HEK293 (cell line): Measurements from ENCODE around the gene LARP1.

Experiments used
- BCL11B ChIP-seq: fragments of 450-650 bp; formaldehyde crosslinking; IDR thresholded peaks from 2 replicates; pipeline ENCODE4 v1.5.1; 2016; ENCODE audit warnings: low read depth, missing biosample characterization, missing genetic modification characterization
- KLF16 ChIP-seq: fragments of 450-650 bp; formaldehyde crosslinking; IDR thresholded peaks from 2 replicates; pipeline ENCODE4 v1.5.1; 2017; ENCODE audit warnings: missing biosample characterization, missing genetic modification characterization
- MYNN ChIP-seq: fragments of 450-650 bp; formaldehyde crosslinking; IDR thresholded peaks from 2 replicates; pipeline ENCODE4 v1.5.1; 2016; ENCODE audit warnings: missing biosample characterization, missing genetic modification characterization, borderline replicate concordance
- PRDM4 ChIP-seq: fragments of 450-650 bp; formaldehyde crosslinking; IDR thresholded peaks from 2 replicates; pipeline ENCODE4 v1.5.1; 2017; ENCODE audit warnings: missing biosample characterization, missing genetic modification characterization
- REPIN1 ChIP-seq: fragments of 450-650 bp; formaldehyde crosslinking; IDR thresholded peaks from 2 replicates; pipeline ENCODE4 v1.5.1; 2017; ENCODE audit warnings: missing biosample characterization, missing genetic modification characterization, low read depth
- ZBTB1 ChIP-seq: fragments of 450-650 bp; formaldehyde crosslinking; IDR thresholded peaks from 2 replicates; pipeline ENCODE4 v1.5.1; 2016; ENCODE audit warnings: missing biosample characterization, missing genetic modification characterization
- ZBTB17 ChIP-seq: fragments of 450-650 bp; formaldehyde crosslinking; IDR thresholded peaks from 2 replicates; pipeline ENCODE4 v1.5.1; 2016; ENCODE audit warnings: missing biosample characterization, missing genetic modification characterization
- ZBTB44 ChIP-seq: fragments of 450-650 bp; IDR thresholded peaks from 2 replicates; pipeline ENCODE4 v1.5.1; 2018; ENCODE audit warnings: missing biosample characterization, mild to moderate bottlenecking, missing genetic modification characterization
- ZBTB48 ChIP-seq: fragments of 450-650 bp; formaldehyde crosslinking; IDR thresholded peaks from 2 replicates; pipeline ENCODE4 v1.5.1; 2016; ENCODE audit warnings: missing biosample characterization, missing genetic modification characterization
- ZNF114 ChIP-seq: fragments of 450-650 bp; formaldehyde crosslinking; IDR thresholded peaks from 2 replicates; pipeline ENCODE4 v1.5.0; 2017; ENCODE audit warnings: missing biosample characterization, missing genetic modification characterization
- ZNF138 ChIP-seq: fragments of 450-650 bp; formaldehyde crosslinking; IDR thresholded peaks from 2 replicates; pipeline ENCODE4 v1.5.1; 2016; ENCODE audit warnings: missing biosample characterization, missing genetic modification characterization, borderline replicate concordance
- ZNF146 ChIP-seq: fragments of 450-650 bp; formaldehyde crosslinking; IDR thresholded peaks from 2 replicates; pipeline ENCODE4 v1.5.1; 2016; ENCODE audit warnings: missing biosample characterization, missing genetic modification characterization
- ZNF184 ChIP-seq: fragments of 450-650 bp; IDR thresholded peaks from 2 replicates; pipeline ENCODE4 v1.5.1; 2018; ENCODE audit warnings: missing biosample characterization, mild to moderate bottlenecking, missing genetic modification characterization
- ZNF19 ChIP-seq: fragments of 450-650 bp; formaldehyde crosslinking; IDR thresholded peaks from 2 replicates; pipeline ENCODE4; 2016; ENCODE audit warnings: missing biosample characterization, missing genetic modification characterization, low read depth
- ZNF211 ChIP-seq: fragments of 450-650 bp; formaldehyde crosslinking; IDR thresholded peaks from 2 replicates; pipeline ENCODE4 v1.5.1; 2016; ENCODE audit warnings: low read depth, missing biosample characterization, missing genetic modification characterization
- ZNF302 ChIP-seq: fragments of 450-650 bp; formaldehyde crosslinking; IDR thresholded peaks from 2 replicates; pipeline ENCODE4 v1.5.1; 2016; ENCODE audit warnings: missing biosample characterization, missing genetic modification characterization, low read depth
- ZNF311 ChIP-seq: fragments of 450-650 bp; formaldehyde crosslinking; IDR thresholded peaks from 2 replicates; pipeline ENCODE4 v1.5.1; 2017; ENCODE audit warnings: missing biosample characterization, missing genetic modification characterization, borderline replicate concordance
- ZNF324 ChIP-seq: fragments of 450-650 bp; formaldehyde crosslinking; IDR thresholded peaks from 2 replicates; pipeline ENCODE4 v1.5.1; 2016; ENCODE audit warnings: missing biosample characterization, missing genetic modification characterization
- ZNF350 ChIP-seq: fragments of 450-650 bp; formaldehyde crosslinking; IDR thresholded peaks from 2 replicates; pipeline ENCODE4 v1.5.0; 2017; ENCODE audit warnings: missing biosample characterization, mild to moderate bottlenecking, missing genetic modification characterization
- ZNF423 ChIP-seq: fragments of 450-650 bp; formaldehyde crosslinking; IDR thresholded peaks from 2 replicates; pipeline ENCODE4 v1.5.1; 2016; ENCODE audit warnings: missing biosample characterization, missing genetic modification characterization
- ZNF433 ChIP-seq: fragments of 450-650 bp; formaldehyde crosslinking; IDR thresholded peaks from 2 replicates; pipeline ENCODE4 v1.5.1; 2016; ENCODE audit warnings: missing biosample characterization, missing genetic modification characterization, low read depth
- ZNF510 ChIP-seq: fragments of 450-650 bp; formaldehyde crosslinking; IDR thresholded peaks from 2 replicates; pipeline ENCODE4 v1.5.1; 2018; ENCODE audit warnings: mild to moderate bottlenecking, missing genetic modification characterization, missing biosample characterization; ENCODE audit not compliant: insufficient replicate concordance
- ZNF513 ChIP-seq: fragments of 450-650 bp; IDR thresholded peaks from 2 replicates; pipeline ENCODE4 v1.5.1; 2018; ENCODE audit warnings: missing biosample characterization, missing genetic modification characterization
- ZNF514 ChIP-seq: fragments of 450-650 bp; formaldehyde crosslinking; IDR thresholded peaks from 2 replicates; pipeline ENCODE4 v1.5.1; 2016; ENCODE audit warnings: missing biosample characterization, missing genetic modification characterization
- ZNF560 ChIP-seq: fragments of 450-650 bp; formaldehyde crosslinking; IDR thresholded peaks from 2 replicates; pipeline ENCODE4 v1.5.1; 2017; ENCODE audit warnings: missing biosample characterization, missing genetic modification characterization, borderline replicate concordance
- ZNF626 ChIP-seq: fragments of 450-650 bp; sonication (Bioruptor Pico); formaldehyde crosslinking; IDR thresholded peaks from 2 replicates; pipeline ENCODE4 v1.5.1; 2018; ENCODE audit warnings: missing biosample characterization, missing genetic modification characterization, inconsistent platforms
- ZNF645 ChIP-seq: fragments of 450-650 bp; formaldehyde crosslinking; IDR thresholded peaks from 2 replicates; pipeline ENCODE4; 2016; ENCODE audit warnings: missing biosample characterization, missing genetic modification characterization
- ZNF658 ChIP-seq: fragments of 450-650 bp; formaldehyde crosslinking; IDR thresholded peaks from 2 replicates; pipeline ENCODE4; 2016; ENCODE audit warnings: missing biosample characterization, missing genetic modification characterization
- ZNF670 ChIP-seq: fragments of 450-650 bp; formaldehyde crosslinking; IDR thresholded peaks from 2 replicates; pipeline ENCODE4 v1.5.1; 2016; ENCODE audit warnings: missing biosample characterization, missing genetic modification characterization, low read depth
- ZNF785 ChIP-seq: fragments of 450-650 bp; formaldehyde crosslinking; IDR thresholded peaks from 2 replicates; pipeline ENCODE4 v1.5.1; 2016; ENCODE audit warnings: missing biosample characterization, missing genetic modification characterization
- ZSCAN23 ChIP-seq: fragments of 450-650 bp; formaldehyde crosslinking; IDR thresholded peaks from 2 replicates; pipeline ENCODE4 v1.5.1; 2016; ENCODE audit warnings: missing biosample characterization, missing genetic modification characterization
- ZSCAN30 ChIP-seq: fragments of 450-650 bp; IDR thresholded peaks from 2 replicates; pipeline ENCODE4 v1.5.1; 2018; ENCODE audit warnings: missing biosample characterization, mild to moderate bottlenecking, missing genetic modification characterization, moderate library complexity
- ZXDB ChIP-seq: fragments of 450-650 bp; formaldehyde crosslinking; IDR thresholded peaks from 2 replicates; pipeline ENCODE4 v1.5.1; 2016; ENCODE audit warnings: missing biosample characterization, missing genetic modification characterization
- TF ChIP-seq, protein P1 (sequence below): fragments of 450-650 bp; formaldehyde crosslinking; IDR thresholded peaks from 2 replicates; pipeline ENCODE4 v1.5.1; 2016; ENCODE audit warnings: missing biosample characterization, missing genetic modification characterization

The LARP1 gene

GRCh38 chr5:154779105-154779504 lies 23.9 kb downstream of the LARP1 start (continued):
- TF ChIP-seq PRDM4 (tag by site-specific recombination) (no peak), ZNF211 (tag by site-specific recombination) (no peak), ZNF138 (tag by site-specific recombination) (no peak), ZNF513 (tag by site-specific recombination) (no peak), ZNF560 (tag by site-specific recombination) (no peak), ZSCAN23 (tag by site-specific recombination) (no peak), ZSCAN30 (tag by site-specific recombination) (no peak), ZNF785 (tag by site-specific recombination) (no peak), BCL11B (tag by site-specific recombination) (no peak), ZNF423 (tag by site-specific recombination) (no peak), ZNF324 (tag by site-specific recombination) (no peak), ZNF433 (no peak), ZBTB17 (peak; percentile 72), ZNF645 (tag by site-specific recombination) (no peak), ZNF146 (tag by site-specific recombination) (no peak), ZNF510 (tag by site-specific recombination) (no peak), ZNF626 (no peak), ZNF670 (no peak), ZNF658 (tag by site-specific recombination) (no peak), ZNF302 (tag by site-specific recombination) (no peak), ZBTB44 (tag by site-specific recombination) (no peak), ZNF184 (tag by site-specific recombination) (0 out of 2 replicates have a peak, but pooled peaks have one; percentile 34), ZBTB1 (no peak), ZBTB48 (tag by site-specific recombination) (no peak), MYNN (tag by site-specific recombination) (no peak), ZNF311 (tag by site-specific recombination) (no peak), ZNF514 (tag by site-specific recombination) (no peak), KLF16 (tag by site-specific recombination) (no peak), ZNF19 (no peak), ZNF350 (tag by site-specific recombination) (no peak), ZXDB (tag by site-specific recombination) (peak; percentile 64), REPIN1 (tag by site-specific recombination) (no peak), ZNF114 (tag by site-specific recombination) (no peak)
- TF ChIP-seq, protein P1, sequence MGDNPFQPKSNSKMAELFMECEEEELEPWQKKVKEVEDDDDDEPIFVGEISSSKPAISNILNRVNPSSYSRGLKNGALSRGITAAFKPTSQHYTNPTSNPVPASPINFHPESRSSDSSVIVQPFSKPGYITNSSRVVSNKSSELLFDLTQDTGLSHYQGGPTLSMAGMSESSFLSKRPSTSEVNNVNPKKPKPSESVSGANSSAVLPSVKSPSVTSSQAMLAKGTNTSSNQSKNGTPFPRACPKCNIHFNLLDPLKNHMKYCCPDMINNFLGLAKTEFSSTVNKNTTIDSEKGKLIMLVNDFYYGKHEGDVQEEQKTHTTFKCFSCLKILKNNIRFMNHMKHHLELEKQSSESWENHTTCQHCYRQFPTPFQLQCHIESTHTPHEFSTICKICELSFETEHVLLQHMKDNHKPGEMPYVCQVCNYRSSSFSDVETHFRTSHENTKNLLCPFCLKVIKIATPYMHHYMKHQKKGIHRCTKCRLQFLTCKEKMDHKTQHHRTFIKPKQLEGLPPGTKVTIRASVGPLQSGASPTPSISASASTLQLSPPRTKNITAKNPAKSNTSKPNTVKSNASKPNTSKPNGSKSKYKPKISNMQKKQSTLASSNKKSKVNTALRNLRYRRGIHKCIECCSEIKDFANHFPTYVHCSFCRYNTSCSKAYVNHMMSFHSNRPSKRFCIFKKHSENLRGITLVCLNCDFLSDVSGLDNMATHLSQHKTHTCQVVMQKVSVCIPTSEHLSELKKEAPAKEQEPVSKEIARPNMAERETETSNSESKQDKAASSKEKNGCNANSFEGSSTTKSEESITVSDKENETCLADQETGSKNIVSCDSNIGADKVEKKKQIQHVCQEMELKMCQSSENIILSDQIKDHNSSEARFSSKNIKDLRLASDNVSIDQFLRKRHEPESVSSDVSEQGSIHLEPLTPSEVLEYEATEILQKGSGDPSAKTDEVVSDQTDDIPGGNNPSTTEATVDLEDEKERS (tag by site-specific recombination), result no peak
